Endothelial cell of umbilical vein (primary cell): ENCODE data around the gene OOEP. TPM values are rescaled to one million over a fixed set of nuclear protein-coding genes. Genes with fewer than 3 reads are reported as not detected.

Source experiments
- BruUV-seq: library from RNA; stranded (reverse); fragments of 400-500 nt; replicated peaks from 2 replicates; lab custom pipeline; 2021; lab: Mats Ljungman, UMichigan
- CTCF ChIA-PET: fragments of 300-600, 350-600 bp; sonication (Branson Sonifier 250); formaldehyde crosslinking; loops from one replicate; lab custom pipeline; 2021; ENCODE audit warnings: antibody characterized with exemption, inconsistent platforms; lab: Charles Lee
- POLR2A ChIA-PET: fragments of 300-600, 350-600 bp; sonication (Branson Sonifier 250); formaldehyde crosslinking; loops from one replicate; lab custom pipeline; 2021; ENCODE audit warnings: antibody characterized with exemption, inconsistent platforms; lab: Charles Lee
- DNase-seq: peaks from one replicate; pipeline ENCODE4 v3.0.0-alpha.2; 2011; ENCODE audit warnings: low read depth, low spot score
- FAIRE-seq: peaks from 2 replicates; lab custom pipeline; 2011; peaks lifted over from hg19 to GRCh38; lab: Jason Lieb, UNC
- H2AFZ ChIP-seq: 2 replicates; pipeline ENCODE4 v1.6.0; 2012; ENCODE audit warnings: low read depth, low read length, control low read depth, inconsistent platforms
- H3K27ac ChIP-seq: 2 replicates; pipeline ENCODE4 v1.5.1; 2011; ENCODE audit warnings: low read depth, mild to moderate bottlenecking, control low read depth, low read length, moderate library complexity; ENCODE audit not compliant: insufficient read depth
- H3K27me3 ChIP-seq, 2 experiments: 2 replicates each; pipeline versions ENCODE4 v1.6.0 to v1.6.1; 2011; ENCODE audit warnings: low read length in 2 of 2, mixed read lengths in 1 of 2; ENCODE audit not compliant: control insufficient read depth in 2 of 2, insufficient read depth in 2 of 2
- H3K36me3 ChIP-seq, 2 experiments: 2 replicates in 1 of 2; 3 replicates in 1 of 2; pipeline ENCODE4 v1.5.1; 2011; ENCODE audit warnings: low read length in 2 of 2, mild to moderate bottlenecking in 1 of 2, moderate library complexity in 1 of 2; ENCODE audit not compliant: control insufficient read depth in 2 of 2, insufficient read depth in 2 of 2; ENCODE audit errors: extremely low read depth in 1 of 2
- H3K4me1 ChIP-seq: 3 replicates; pipeline ENCODE4 v1.5.1; 2011; ENCODE audit warnings: mild to moderate bottlenecking, low read length; ENCODE audit not compliant: control insufficient read depth, insufficient read depth; ENCODE audit errors: extremely low read depth
- H3K4me2 ChIP-seq: 2 replicates; pipeline ENCODE4 v1.6.1; 2011; ENCODE audit warnings: low read length, control low read depth, mixed read lengths; ENCODE audit not compliant: insufficient read depth
- H3K4me3 ChIP-seq, 3 experiments: fragments of 200-600 bp in 1 of 3; sonication (generic), shearing (Covaris generic) in 1 of 3; replicated peaks in 1 of 3; 2 replicates each; pipeline ENCODE4 v1.5.1; 2011 to 2016; ENCODE audit warnings: control low read depth in 3 of 3, low read length in 3 of 3, mild to moderate bottlenecking in 2 of 3, inconsistent platforms in 1 of 3, low read depth in 1 of 3, moderate library complexity in 1 of 3; ENCODE audit not compliant: insufficient read depth in 1 of 3
- H3K79me2 ChIP-seq: 2 replicates; pipeline ENCODE4 v1.6.0; 2012; ENCODE audit warnings: low read length, inconsistent platforms; ENCODE audit not compliant: control insufficient read depth, insufficient read depth
- H3K9ac ChIP-seq: replicated peaks from 2 replicates; pipeline ENCODE3; 2011; ENCODE audit warnings: low read length, control low read depth; ENCODE audit not compliant: insufficient read depth; ENCODE audit errors: extremely low read depth
- H3K9me1 ChIP-seq: replicated peaks from 3 replicates; pipeline ENCODE4 v1.6.0; 2011; ENCODE audit warnings: mild to moderate bottlenecking, low read length; ENCODE audit not compliant: control insufficient read depth, insufficient read depth; ENCODE audit errors: extremely low read depth
- H3K9me3 ChIP-seq: replicated peaks from 2 replicates; pipeline ENCODE4 v1.5.1; 2012; ENCODE audit warnings: low read length, inconsistent platforms; ENCODE audit not compliant: control insufficient read depth, insufficient read depth
- H4K20me1 ChIP-seq: replicated peaks from 2 replicates; pipeline ENCODE3; 2011; ENCODE audit warnings: mild to moderate bottlenecking, low read length; ENCODE audit not compliant: control insufficient read depth, insufficient read depth; ENCODE audit errors: extremely low read depth
- EZH2 ChIP-seq: IDR thresholded peaks from 2 replicates; pipeline ENCODE4 v1.6.1; 2012; ENCODE audit warnings: borderline replicate concordance, low read depth, mild to moderate bottlenecking, moderate library complexity, low read length, inconsistent platforms; ENCODE audit not compliant: severe bottlenecking
- FOS ChIP-seq: IDR thresholded peaks from 2 replicates; pipeline ENCODE4 v1.6.1; 2011; ENCODE audit warnings: mild to moderate bottlenecking, low read length, moderate library complexity, borderline replicate concordance; ENCODE audit not compliant: insufficient read depth
- GATA2 ChIP-seq: IDR thresholded peaks from 2 replicates; pipeline ENCODE4 v1.7.0; 2011; ENCODE audit warnings: low read depth, mild to moderate bottlenecking, moderate library complexity, mixed read lengths, low read length; ENCODE audit not compliant: insufficient read length, insufficient read depth
- JUN ChIP-seq: IDR thresholded peaks from 2 replicates; pipeline ENCODE4 v1.6.1; 2011; ENCODE audit warnings: borderline replicate concordance, low read depth; ENCODE audit not compliant: insufficient read length, insufficient read depth
- MAX ChIP-seq: IDR thresholded peaks from 2 replicates; pipeline ENCODE4 v1.6.1; 2011; ENCODE audit not compliant: insufficient read depth, insufficient read length
- MYC ChIP-seq: IDR thresholded peaks from one replicate; pipeline ENCODE4 v1.6.1; 2011; ENCODE audit warnings: mild to moderate bottlenecking, low read depth, low read length
- POLR2A ChIP-seq: IDR thresholded peaks from 2 replicates; pipeline ENCODE4 v1.6.1; 2012; ENCODE audit warnings: low read depth, mild to moderate bottlenecking, control low read depth, low read length
- POLR2AphosphoS5 ChIP-seq: IDR thresholded peaks from 2 replicates; pipeline ENCODE4 v1.6.1; 2012; ENCODE audit warnings: low read depth, mild to moderate bottlenecking, control low read depth, low read length, moderate library complexity; ENCODE audit not compliant: insufficient read depth
- dilution Hi-C: fragments of 300-500 bp; cut with MboI; formaldehyde crosslinking; loops from one replicate; pipeline ENCODE4 v1.15.0; 2019; ENCODE audit warnings: low sequenced_read_pairs; ENCODE audit not compliant: extremely low pct_ligation_motif_present
- intact Hi-C: fragments of 100-400 bp; cut with micrococcal nuclease; formaldehyde crosslinking; loops from one replicate; pipeline ENCODE4 v1.10.0; 2022
- polyA plus RNA-seq, 4 experiments: library from polyadenylated mRNA; depleted of rRNA in 3 of 4; stranded (reverse) in 3 of 4; unstranded in 1 of 4; fragments of >200 nt; gene quantifications; 2 replicates each; pipeline versions ENCODE4 v1.2.1 to v1.2.3, GENCODE V29; 2011 to 2012; ENCODE audit warnings: missing spikeins in 1 of 4
- total RNA-seq: library from RNA; stranded (reverse); gene quantifications from 2 replicates; pipeline ENCODE4 v1.2.3, GENCODE V29; 2021
- TF ChIP-seq, protein P1 (sequence below), 2 donors: IDR thresholded peaks; 1 replicate in 1 of 2; 2 replicates in 1 of 2; pipeline ENCODE4 v1.5.1; 2011; ENCODE audit warnings: low read length in 2 of 2, mild to moderate bottlenecking in 2 of 2, moderate library complexity in 2 of 2, control low read depth in 1 of 2, inconsistent platforms in 1 of 2, low read depth in 1 of 2; ENCODE audit not compliant: insufficient read depth in 1 of 2; ENCODE audit errors: extremely low read depth in 1 of 2

The OOEP gene
- total and polyA plus RNA-seq, 2 donors (not counting 3 experiments of a cell fraction or from before 2014, with no cell fraction given), result 0.19 TPM; not detected in 1

GRCh38 chr6:73394577-73395354, 25.1 kb upstream of the OOEP start, which contains the start of gene DDX43:
Gene DDX43 (plus strand): TSS chr6:73394828. CDS start chr6:73394906, 78 bp downstream.
- ChIA-PET CTCF (interaction anchor here (1.0 kb wide), 1 partner anchor 68 kb away, joined by 3 read pairs; no protein-coding TSS in a partner anchor), POLR2A (no interaction called here)
- Histone ChIP-seq H3K9me1 (no peaks in the 10 kb centered on the region), H3K79me2 (no peaks in the 10 kb centered on the region), H4K20me1 (no peaks in the 10 kb centered on the region), H3K36me3 (no peaks in the 10 kb centered on the region), H2AFZ (peak within 1 kb of the TSS; percentile 90), H3K4me3 (peak within 1 kb of the TSS in 1 of 3 experiments; percentile 35), H3K9me3 (no peaks in the 10 kb centered on the region), H3K4me1 (no peaks in the 10 kb centered on the region), H3K4me2 (peak within 1 kb of the TSS; percentile 16), H3K27me3 (no peaks in the 10 kb centered on the region), H3K9ac (peak within 1 kb of the TSS; percentile 53), H3K27ac (peak within 1 kb of the TSS; percentile 35)
- BruUV-seq, result TSS peak; percentile 41
- intact Hi-C loops, result no loop called here
- dilution Hi-C loops, result no loop called here
- TF ChIP-seq POLR2A, result no peak
- TF ChIP-seq JUN, result no peak
- no peak for TF ChIP-seq POLR2AphosphoS5
- TF ChIP-seq GATA2, result no peak
- TF ChIP-seq, protein P1, sequence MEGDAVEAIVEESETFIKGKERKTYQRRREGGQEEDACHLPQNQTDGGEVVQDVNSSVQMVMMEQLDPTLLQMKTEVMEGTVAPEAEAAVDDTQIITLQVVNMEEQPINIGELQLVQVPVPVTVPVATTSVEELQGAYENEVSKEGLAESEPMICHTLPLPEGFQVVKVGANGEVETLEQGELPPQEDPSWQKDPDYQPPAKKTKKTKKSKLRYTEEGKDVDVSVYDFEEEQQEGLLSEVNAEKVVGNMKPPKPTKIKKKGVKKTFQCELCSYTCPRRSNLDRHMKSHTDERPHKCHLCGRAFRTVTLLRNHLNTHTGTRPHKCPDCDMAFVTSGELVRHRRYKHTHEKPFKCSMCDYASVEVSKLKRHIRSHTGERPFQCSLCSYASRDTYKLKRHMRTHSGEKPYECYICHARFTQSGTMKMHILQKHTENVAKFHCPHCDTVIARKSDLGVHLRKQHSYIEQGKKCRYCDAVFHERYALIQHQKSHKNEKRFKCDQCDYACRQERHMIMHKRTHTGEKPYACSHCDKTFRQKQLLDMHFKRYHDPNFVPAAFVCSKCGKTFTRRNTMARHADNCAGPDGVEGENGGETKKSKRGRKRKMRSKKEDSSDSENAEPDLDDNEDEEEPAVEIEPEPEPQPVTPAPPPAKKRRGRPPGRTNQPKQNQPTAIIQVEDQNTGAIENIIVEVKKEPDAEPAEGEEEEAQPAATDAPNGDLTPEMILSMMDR (IDR thresholded peaks at IDR 0.05; ENCODE audit: extremely low read depth in 1 of 2, insufficient read depth in 1 of 2, low read depth in 1 of 2, low read length in 2 of 2), result no peak
- no peak for TF ChIP-seq FOS
- no peak for TF ChIP-seq EZH2
- no peak for TF ChIP-seq MAX
- no peak for TF ChIP-seq MYC
- FAIRE-seq (no peak), DNase-seq (peak; percentile 72)
